Lower lobe of right lung (tissue), 2 donors: ENCODE results near the gene CYYR1. TPM values are rescaled to one million over a fixed set of nuclear protein-coding genes. Genes with fewer than 3 reads are reported as not detected.

Experiments
- ATAC-seq, 2 donors: fragments of 200-7000 bp; cut with Tn5 transposase; one replicate each; pipeline ENCODE4 v1.9.1; 2020 to 2022; ENCODE audit warnings: mild to moderate bottlenecking in 2 of 2, moderate library complexity in 2 of 2
- DNase-seq: peaks from one replicate; pipeline ENCODE4 v3.0.0-alpha.2; 2020
- H3K27ac ChIP-seq: fragments of 200-600 bp; one replicate; pipeline ENCODE4 v1.8.0; 2022
- H3K27me3 ChIP-seq: fragments of 200-600 bp; one replicate; pipeline ENCODE4 v1.8.0; 2022; ENCODE audit warnings: low read depth
- H3K36me3 ChIP-seq: fragments of 200-600 bp; one replicate; pipeline ENCODE4 v1.8.0; 2022; ENCODE audit warnings: mild to moderate bottlenecking
- H3K4me1 ChIP-seq: fragments of 200-600 bp; one replicate; pipeline ENCODE4 v1.8.0; 2022
- H3K4me3 ChIP-seq: fragments of 200-600 bp; one replicate; pipeline ENCODE4 v1.8.0; 2022; ENCODE audit warnings: mild to moderate bottlenecking
- H3K9me3 ChIP-seq: fragments of 200-600 bp; one replicate; pipeline ENCODE4 v1.8.0; 2022
- intact Hi-C: fragments of 100-400 bp; cut with DNase I; formaldehyde crosslinking; loops from one replicate; pipeline ENCODE4 v1.11.0; 2022
- total RNA-seq: library from RNA; stranded (reverse); fragmentation: NEBNext Ultra II Directional; extraction: Animal tissue kit (Norgen Biotek cat#: 25700); gene quantifications from one replicate; pipeline ENCODE4 v1.2.1, GENCODE V29; 2021
- TF ChIP-seq, protein P1 (sequence below): fragments of 200-600 bp; IDR thresholded peaks from one replicate; pipeline ENCODE4 v1.8.0; 2022; ENCODE audit warnings: antibody characterized with exemption, mild to moderate bottlenecking
- donor health status: DM: no; HTN: yes; CAD: no; lungs with severe emphysema.

Gene CYYR1
- total RNA-seq, 1 donor from 2014 or later: 28.1 TPM

DNA sequence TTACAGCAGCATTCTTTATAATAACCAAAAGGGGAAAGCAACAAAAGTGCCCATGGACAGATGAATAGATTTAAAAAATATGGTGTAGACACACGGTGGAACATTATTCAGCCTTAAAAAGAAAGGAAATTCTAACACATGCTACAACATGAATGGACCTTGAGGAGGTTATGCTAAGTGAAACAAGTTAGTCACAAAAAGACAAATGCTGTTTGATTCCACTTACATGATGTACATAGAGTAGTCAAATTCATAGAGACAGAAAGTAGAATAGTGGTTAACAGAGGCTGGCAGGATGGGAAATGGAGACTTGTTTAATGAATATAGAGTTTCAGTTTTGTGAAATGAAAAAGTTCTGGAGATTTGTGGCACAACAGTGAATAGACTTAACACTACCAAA, 151.4 kb downstream of the CYYR1 start:
- DNase-seq: no peak
- intact Hi-C loops: no loop called here
- TF ChIP-seq, protein P1, sequence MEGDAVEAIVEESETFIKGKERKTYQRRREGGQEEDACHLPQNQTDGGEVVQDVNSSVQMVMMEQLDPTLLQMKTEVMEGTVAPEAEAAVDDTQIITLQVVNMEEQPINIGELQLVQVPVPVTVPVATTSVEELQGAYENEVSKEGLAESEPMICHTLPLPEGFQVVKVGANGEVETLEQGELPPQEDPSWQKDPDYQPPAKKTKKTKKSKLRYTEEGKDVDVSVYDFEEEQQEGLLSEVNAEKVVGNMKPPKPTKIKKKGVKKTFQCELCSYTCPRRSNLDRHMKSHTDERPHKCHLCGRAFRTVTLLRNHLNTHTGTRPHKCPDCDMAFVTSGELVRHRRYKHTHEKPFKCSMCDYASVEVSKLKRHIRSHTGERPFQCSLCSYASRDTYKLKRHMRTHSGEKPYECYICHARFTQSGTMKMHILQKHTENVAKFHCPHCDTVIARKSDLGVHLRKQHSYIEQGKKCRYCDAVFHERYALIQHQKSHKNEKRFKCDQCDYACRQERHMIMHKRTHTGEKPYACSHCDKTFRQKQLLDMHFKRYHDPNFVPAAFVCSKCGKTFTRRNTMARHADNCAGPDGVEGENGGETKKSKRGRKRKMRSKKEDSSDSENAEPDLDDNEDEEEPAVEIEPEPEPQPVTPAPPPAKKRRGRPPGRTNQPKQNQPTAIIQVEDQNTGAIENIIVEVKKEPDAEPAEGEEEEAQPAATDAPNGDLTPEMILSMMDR: no peak
- Histone ChIP-seq H3K27ac (no peak overlapping the region), H3K9me3 (no peaks in the 10 kb centered on the region), H3K36me3 (no peaks in the 10 kb centered on the region), H3K4me1 (no peaks in the 10 kb centered on the region), H3K27me3 (no peaks in the 10 kb centered on the region), H3K4me3 (no peak overlapping the region)
- ATAC-seq: no peak
